T-helper 17 cell (primary cell): Measurements from ENCODE around the gene PACSIN3. TPM values are rescaled to one million over a fixed set of nuclear protein-coding genes. Genes with fewer than 3 reads are reported as not detected.

Experiments used
- ATAC-seq: fragments of 150-1000 bp; cut with Tn5 transposase; 2 replicates; pipeline ENCODE4 v1.10.0; 2021; ENCODE audit warnings: mild to moderate bottlenecking, moderate library complexity
- DNase-seq, 3 donors: peaks; one replicate each; pipeline versions ENCODE4 v3.0.0 to v3.0.0-alpha.2; 2020 to 2021
- H3K9me3 ChIP-seq: one replicate; pipeline ENCODE4 v1.7.0; 2013; ENCODE audit warnings: low read length, mild to moderate bottlenecking; ENCODE audit not compliant: control insufficient read depth, poor library complexity, severe bottlenecking
- H3K27ac Mint-ChIP-seq: one replicate; pipeline ENCODE4 v1.8.0; 2022; ENCODE audit warnings: mild to moderate bottlenecking, moderate library complexity, mixed read lengths
- H3K27me3 Mint-ChIP-seq: one replicate; pipeline ENCODE4 v1.8.0; 2022; ENCODE audit warnings: mixed read lengths
- H3K36me3 Mint-ChIP-seq: one replicate; pipeline ENCODE4 v1.8.0; 2022; ENCODE audit warnings: low read depth, mixed read lengths
- H3K4me1 Mint-ChIP-seq: one replicate; pipeline ENCODE4 v1.8.0; 2022; ENCODE audit warnings: mild to moderate bottlenecking, mixed read lengths
- H3K4me3 Mint-ChIP-seq: one replicate; pipeline ENCODE4 v1.8.0; 2022; ENCODE audit warnings: mild to moderate bottlenecking, moderate library complexity, mixed read lengths
- total RNA-seq, 4 donors: library from RNA in 2 of 4; stranded (reverse) in 2 of 4; gene quantifications; one replicate each; pipeline ENCODE4 v1.2.3 and lab custom pipeline; 2022 to 2026

The PACSIN3 gene
- total RNA-seq, 2 donors from 2014 or later, result 0.30 to 1.4 TPM

DNA sequence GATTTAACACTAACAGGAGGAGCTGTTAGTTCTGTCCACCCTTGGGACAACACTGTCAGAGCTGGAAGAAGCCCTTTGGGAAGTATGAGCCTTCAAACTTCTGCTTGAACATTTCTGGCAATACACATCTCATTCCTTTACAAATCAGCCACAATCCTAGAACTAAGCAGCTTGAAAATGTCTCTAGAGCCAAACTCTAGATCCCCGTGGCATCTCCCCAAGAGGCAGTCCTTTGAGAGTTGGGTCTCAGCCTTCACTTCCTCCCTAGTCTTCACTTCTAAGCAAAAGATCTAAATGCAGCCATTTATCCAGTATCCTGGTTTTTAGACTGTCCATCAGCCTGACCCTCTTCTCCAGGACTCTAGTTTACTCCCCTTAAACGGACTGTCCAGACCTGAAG lies 36.5 kb downstream of the PACSIN3 start:
- Mint-ChIP-seq H3K36me3 (peaks cover 4% of the 10 kb centered on the region), H3K27me3 (no peaks in the 10 kb centered on the region), H3K4me3 (no peak overlapping the region), H3K27ac (peak overlapping the region; percentile 73), H3K4me1 (peaks cover 13% of the 10 kb centered on the region)
- ATAC-seq (no peak), DNase-seq (no peak)
- no peaks in the 10 kb centered on the region for H3K9me3 ChIP-seq

GRCh38 chr11:47148903-47149531 lies 37.2 kb downstream of the PACSIN3 start:
- H3K9me3 ChIP-seq, result no peaks in the 10 kb centered on the region
- Mint-ChIP-seq H3K4me1 (peaks cover 9% of the 10 kb centered on the region), H3K27me3 (no peaks in the 10 kb centered on the region), H3K36me3 (peaks cover 4% of the 10 kb centered on the region), H3K27ac (no peak overlapping the region), H3K4me3 (no peak overlapping the region)
- ATAC-seq, result no peak
- DNase-seq, result no peak

GRCh38 chr11:47148270-47148669 lies 38.0 kb downstream of the PACSIN3 start:
- peaks cover 6% of the 10 kb centered on the region for H3K4me1 Mint-ChIP-seq
- no peak overlapping the region for H3K4me3 Mint-ChIP-seq
- no peak for DNase-seq
- H3K27me3 Mint-ChIP-seq, result no peaks in the 10 kb centered on the region
- no peak overlapping the region for H3K27ac Mint-ChIP-seq
- no peak for ATAC-seq
- peaks cover 4% of the 10 kb centered on the region for H3K36me3 Mint-ChIP-seq
- no peaks in the 10 kb centered on the region for H3K9me3 ChIP-seq

DNA sequence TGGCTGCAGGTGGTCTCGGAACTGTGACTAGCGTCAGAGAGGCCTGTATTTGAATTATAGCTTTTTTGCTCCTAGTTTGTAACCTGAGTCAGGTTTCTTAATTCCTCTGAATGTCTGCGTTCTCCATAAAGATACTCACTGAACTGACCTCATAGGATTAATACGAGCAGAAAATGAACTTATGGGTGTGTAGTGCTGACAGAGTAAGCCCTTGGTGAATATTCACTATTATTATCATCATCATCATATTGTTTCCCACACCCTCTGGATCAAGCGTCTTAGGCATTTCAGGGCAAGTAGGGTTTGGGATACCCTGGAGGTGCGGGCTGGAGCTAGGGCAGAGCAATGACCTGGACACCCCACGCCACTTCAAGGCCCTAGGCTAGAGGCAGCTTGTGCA lies 38.6 kb downstream of the PACSIN3 start:
- H3K9me3 ChIP-seq, result no peaks in the 10 kb centered on the region
- Mint-ChIP-seq H3K27ac (no peak overlapping the region), H3K27me3 (no peaks in the 10 kb centered on the region), H3K4me1 (peaks cover 2% of the 10 kb centered on the region), H3K4me3 (no peak overlapping the region), H3K36me3 (peaks cover 4% of the 10 kb centered on the region)
- ATAC-seq, result no peak
- no peak for DNase-seq

DNA sequence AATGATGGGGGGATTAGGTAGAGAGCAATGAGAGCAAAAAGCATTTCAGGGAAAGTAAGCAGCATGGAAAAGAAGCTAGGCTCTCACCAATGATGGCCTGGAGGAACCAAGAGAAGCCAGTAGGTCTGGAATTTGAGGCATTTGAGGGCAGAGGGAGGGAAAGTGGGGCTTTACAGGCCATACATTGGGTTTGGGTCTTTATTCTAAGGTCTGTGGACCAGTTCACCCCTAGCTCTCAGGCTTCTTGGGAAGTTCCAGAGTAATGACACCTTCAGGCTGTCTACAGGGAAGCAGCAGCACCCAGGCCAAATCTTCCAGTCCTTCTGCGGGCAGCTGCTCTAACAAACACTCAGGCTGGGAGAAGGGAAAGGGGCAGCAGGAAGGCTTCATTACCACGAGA lies 39.0 kb downstream of the PACSIN3 start:
- H3K9me3 ChIP-seq, result no peaks in the 10 kb centered on the region
- H3K4me3 Mint-ChIP-seq, result no peak overlapping the region
- H3K36me3 Mint-ChIP-seq, result peaks cover 4% of the 10 kb centered on the region
- no peak for ATAC-seq
- no peak overlapping the region for H3K27ac Mint-ChIP-seq
- H3K27me3 Mint-ChIP-seq, result no peaks in the 10 kb centered on the region
- DNase-seq, result no peak
- peaks cover 2% of the 10 kb centered on the region for H3K4me1 Mint-ChIP-seq

- no peak for ATAC-seq
- H3K36me3 Mint-ChIP-seq, result no peaks in the 10 kb centered on the region
- peaks cover 2% of the 10 kb centered on the region for H3K4me1 Mint-ChIP-seq
- no peaks in the 10 kb centered on the region for H3K27me3 Mint-ChIP-seq
- no peak overlapping the region for H3K4me3 Mint-ChIP-seq
- no peaks in the 10 kb centered on the region for H3K9me3 ChIP-seq
- H3K27ac Mint-ChIP-seq, result no peak overlapping the region
- no peak for DNase-seq
Measured at GRCh38 chr11:47144541-47144940, 41.7 kb downstream of the PACSIN3 start.

- H3K9me3 ChIP-seq, result no peaks in the 10 kb centered on the region
- Mint-ChIP-seq H3K27me3 (no peaks in the 10 kb centered on the region), H3K4me3 (no peak overlapping the region), H3K27ac (no peak overlapping the region), H3K4me1 (peaks cover 2% of the 10 kb centered on the region), H3K36me3 (peaks cover 3% of the 10 kb centered on the region)
- no peak for DNase-seq
- ATAC-seq, result no peak
Measured at GRCh38 chr11:47143322-47143721, 42.9 kb downstream of the PACSIN3 start.

- Mint-ChIP-seq H3K4me3 (no peak overlapping the region), H3K36me3 (peaks cover 10% of the 10 kb centered on the region), H3K27ac (no peak overlapping the region), H3K27me3 (no peaks in the 10 kb centered on the region), H3K4me1 (no peaks in the 10 kb centered on the region)
- DNase-seq (no peak), ATAC-seq (no peak)
- H3K9me3 ChIP-seq, result no peaks in the 10 kb centered on the region
Measured at GRCh38 chr11:47139878-47140277, 46.4 kb downstream of the PACSIN3 start.

DNA sequence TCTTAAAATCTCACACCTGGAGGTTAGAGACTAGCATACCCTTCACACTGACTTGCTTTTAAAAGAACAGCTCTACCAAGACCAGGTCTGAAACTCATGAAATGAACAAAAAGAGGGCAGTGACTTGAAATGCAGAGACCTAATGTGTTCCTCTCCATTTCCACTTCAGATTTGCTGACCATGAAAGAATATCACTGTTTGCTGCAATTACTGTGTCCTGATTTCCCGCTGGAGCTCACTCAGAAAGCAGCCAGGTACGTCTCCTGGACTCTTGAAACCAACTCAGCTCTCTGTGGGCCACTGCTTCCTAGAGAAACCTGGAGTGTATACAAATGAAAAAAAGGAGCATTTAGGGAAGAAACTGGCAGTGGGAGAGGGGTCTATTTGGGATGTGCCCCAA lies 48.8 kb downstream of the PACSIN3 start:
- peaks cover 10% of the 10 kb centered on the region for H3K36me3 Mint-ChIP-seq
- no peak overlapping the region for H3K4me3 Mint-ChIP-seq
- ATAC-seq, result no peak
- DNase-seq, result no peak
- no peaks in the 10 kb centered on the region for H3K9me3 ChIP-seq
- H3K4me1 Mint-ChIP-seq, result no peaks in the 10 kb centered on the region
- H3K27me3 Mint-ChIP-seq, result no peaks in the 10 kb centered on the region
- H3K27ac Mint-ChIP-seq, result no peak overlapping the region

- no peak for ATAC-seq
- no peaks in the 10 kb centered on the region for H3K9me3 ChIP-seq
- H3K27ac Mint-ChIP-seq, result no peak overlapping the region
Measured at GRCh38 chr11:47136921-47137320, 49.3 kb downstream of the PACSIN3 start.

DNA sequence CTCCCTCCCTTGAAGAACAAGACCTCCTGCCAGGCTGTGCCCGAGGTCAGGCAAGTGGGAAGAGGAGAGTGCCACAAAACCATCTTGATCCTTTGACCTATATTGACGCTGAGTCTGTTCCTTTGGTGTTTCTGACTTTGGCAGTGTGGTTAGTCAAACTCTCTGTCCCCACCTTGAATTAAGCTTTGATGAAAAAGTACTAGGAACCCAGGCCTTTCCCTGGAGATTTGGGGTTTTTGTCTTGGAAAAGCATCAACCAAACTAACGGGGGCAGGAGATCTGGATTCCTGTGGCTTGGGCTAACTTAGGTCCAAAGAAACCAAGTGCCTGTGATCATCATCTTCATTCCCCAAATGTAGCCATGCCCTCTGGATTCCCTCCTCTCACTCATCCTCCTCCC lies 49.9 kb downstream of the PACSIN3 start:
- H3K27ac Mint-ChIP-seq, result no peak overlapping the region
- H3K36me3 Mint-ChIP-seq, result peaks cover 10% of the 10 kb centered on the region
- H3K27me3 Mint-ChIP-seq, result no peaks in the 10 kb centered on the region
- ATAC-seq, result no peak
- no peaks in the 10 kb centered on the region for H3K4me1 Mint-ChIP-seq
- DNase-seq, result no peak
- H3K9me3 ChIP-seq, result no peaks in the 10 kb centered on the region
- H3K4me3 Mint-ChIP-seq, result no peak overlapping the region

More at GRCh38 chr11:47136921-47137320, 49.3 kb downstream of the PACSIN3 start:
- H3K27me3 Mint-ChIP-seq, result no peaks in the 10 kb centered on the region
- no peaks in the 10 kb centered on the region for H3K4me1 Mint-ChIP-seq
- no peak overlapping the region for H3K4me3 Mint-ChIP-seq
- no peak for DNase-seq
- peaks cover 10% of the 10 kb centered on the region for H3K36me3 Mint-ChIP-seq

DNA sequence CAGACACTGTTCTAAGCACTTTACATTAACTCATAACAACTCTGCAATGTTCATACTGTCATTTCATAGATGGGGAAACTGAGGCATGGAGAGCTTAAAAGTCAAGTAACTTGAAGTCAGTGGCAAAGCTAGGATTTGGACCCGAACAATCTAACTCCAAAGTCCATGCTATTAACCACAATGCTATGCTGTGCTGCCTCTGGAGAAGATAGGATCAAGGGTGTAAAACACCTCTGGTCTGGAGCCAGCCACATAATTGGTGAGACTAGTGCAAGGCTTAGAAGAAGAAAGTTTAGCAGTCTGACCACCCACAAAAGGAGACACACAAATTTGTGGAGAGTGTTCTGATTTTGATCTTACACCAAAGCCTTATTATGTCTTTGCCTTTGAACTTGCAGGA lies 53.3 kb downstream of the PACSIN3 start:
- Mint-ChIP-seq H3K4me1 (no peaks in the 10 kb centered on the region), H3K27ac (no peak overlapping the region), H3K36me3 (peaks cover 7% of the 10 kb centered on the region), H3K4me3 (no peak overlapping the region), H3K27me3 (no peaks in the 10 kb centered on the region)
- DNase-seq, result no peak
- ATAC-seq, result no peak
- no peaks in the 10 kb centered on the region for H3K9me3 ChIP-seq

GRCh38 chr11:47132490-47132889 lies 53.7 kb downstream of the PACSIN3 start:
- Mint-ChIP-seq H3K27me3 (no peaks in the 10 kb centered on the region), H3K27ac (no peak overlapping the region), H3K4me1 (no peaks in the 10 kb centered on the region), H3K36me3 (peaks cover 2% of the 10 kb centered on the region), H3K4me3 (no peak overlapping the region)
- H3K9me3 ChIP-seq, result no peaks in the 10 kb centered on the region
- DNase-seq, result no peak
- no peak for ATAC-seq

DNA sequence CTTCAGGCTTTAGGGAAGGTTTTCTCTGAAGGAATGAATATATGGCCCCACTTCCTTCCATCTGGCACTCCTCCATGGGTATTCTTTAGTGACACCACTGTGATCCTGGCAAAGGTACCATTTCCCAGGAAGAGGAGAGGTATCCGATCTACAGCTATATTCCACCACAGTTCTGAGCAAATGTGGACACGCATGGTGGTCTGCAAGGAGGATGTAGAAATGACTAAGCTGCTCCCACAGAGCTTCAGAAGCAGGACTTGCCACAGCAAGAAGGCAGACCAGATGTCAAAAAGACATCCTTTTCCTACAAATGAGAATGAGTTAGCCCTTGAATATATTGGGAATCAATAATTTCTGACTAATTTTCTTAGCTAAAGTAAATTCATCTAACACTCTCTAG lies 55.1 kb downstream of the PACSIN3 start:
- H3K9me3 ChIP-seq, result no peaks in the 10 kb centered on the region
- no peak overlapping the region for H3K27ac Mint-ChIP-seq
- ATAC-seq (no peak), DNase-seq (no peak)
- no peaks in the 10 kb centered on the region for H3K27me3 Mint-ChIP-seq
- H3K4me3 Mint-ChIP-seq, result no peak overlapping the region
- H3K4me1 Mint-ChIP-seq, result no peaks in the 10 kb centered on the region
- no peaks in the 10 kb centered on the region for H3K36me3 Mint-ChIP-seq
